GM21717 (cell line): ENCODE data around the gene UBA3.

Source experiments
- ATAC-seq: cut with Tn5 transposase; IDR thresholded peaks from one replicate; pipeline ENCODE4 v1.9.1; 2021; ENCODE audit warnings: mild to moderate bottlenecking, moderate library complexity; ENCODE audit not compliant: unreplicated experiment

The UBA3 gene

DNA sequence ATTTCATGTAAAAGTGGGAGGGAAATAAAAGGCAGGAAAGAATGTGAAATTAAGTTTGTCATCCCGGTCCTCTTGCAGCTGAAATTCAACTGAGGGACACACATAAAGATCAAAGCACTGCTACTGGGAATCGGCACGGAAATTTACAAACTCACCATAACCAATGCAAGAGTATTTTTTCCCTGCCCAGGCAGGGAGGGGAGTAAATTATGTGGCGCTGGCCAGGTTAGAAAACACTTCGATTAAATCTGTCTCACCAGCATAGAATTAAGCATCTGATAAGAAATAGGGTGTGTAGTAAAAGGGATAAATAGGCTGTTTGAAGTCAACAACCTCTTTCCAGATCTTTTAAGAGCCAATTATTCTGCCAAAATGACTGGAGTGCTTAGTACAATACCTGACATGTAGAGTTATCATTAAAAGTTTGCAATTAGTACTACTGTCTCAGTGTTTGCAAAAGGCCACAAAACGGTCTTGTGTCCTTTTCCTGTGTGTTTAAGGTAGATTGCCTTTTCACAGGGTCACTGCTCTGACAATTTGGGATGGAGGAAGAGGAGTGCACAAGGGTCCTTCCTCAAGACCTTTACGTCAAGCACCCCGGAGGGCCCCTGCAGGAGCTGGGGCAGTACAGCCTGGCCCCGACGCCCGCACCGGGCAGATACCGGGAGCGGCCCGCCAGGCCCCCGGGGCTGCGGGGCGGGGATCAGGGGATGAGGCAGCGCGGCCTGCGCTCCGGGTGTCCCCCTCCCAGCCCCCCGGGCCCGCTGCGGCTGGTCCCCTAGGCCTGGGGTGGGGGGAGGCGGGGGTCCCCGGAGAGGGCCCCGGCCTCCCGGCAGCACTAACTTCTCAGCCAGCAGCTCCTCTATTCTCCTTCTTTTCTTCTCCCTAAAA, 651 bp downstream of the UBA3 start:
- peak; percentile 16 for ATAC-seq

DNA sequence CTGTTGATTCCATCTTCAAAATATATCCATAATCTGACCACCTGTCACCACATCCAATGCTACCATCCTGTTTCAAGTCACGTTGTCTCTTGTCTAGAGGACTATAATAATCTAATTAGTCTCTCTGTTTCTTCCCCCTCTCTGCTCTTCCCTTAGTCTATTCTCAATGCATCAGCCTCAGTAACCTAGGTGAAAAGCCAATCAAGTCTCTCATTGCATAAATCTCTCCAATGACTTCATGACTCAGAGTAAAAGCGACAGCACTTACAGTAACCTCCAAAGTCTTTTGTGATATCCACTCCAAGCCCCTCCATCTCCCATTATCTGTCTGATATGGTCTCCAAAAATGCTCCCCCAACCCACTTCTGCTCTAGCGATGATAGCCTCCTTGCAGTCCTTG, 7.2 kb downstream of the UBA3 start:
- ATAC-seq, result no peak

DNA sequence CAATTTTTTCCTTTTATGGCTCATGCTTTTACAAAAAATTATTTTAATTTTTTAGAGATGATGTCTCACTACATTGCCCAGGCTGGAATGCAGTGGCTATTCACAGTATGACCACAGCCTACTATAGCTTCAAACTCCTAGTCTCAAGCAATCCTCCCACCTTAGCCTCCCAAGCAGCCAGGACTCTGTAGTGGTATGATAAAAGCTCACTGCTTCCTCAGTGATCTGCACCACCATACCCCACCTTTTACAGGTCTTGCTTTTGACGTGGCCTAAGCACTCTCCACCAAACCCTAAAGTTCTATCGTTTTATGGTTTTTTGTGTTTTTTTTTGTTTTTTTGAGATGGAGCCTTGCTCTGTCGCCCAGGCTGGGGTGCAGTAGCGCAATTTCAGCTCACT, 14.0 kb downstream of the UBA3 start:
- no peak for ATAC-seq

- ATAC-seq, result no peak
Observed at GRCh38 chr3:69065318-69065964, 14.7 kb downstream of the UBA3 start.

DNA sequence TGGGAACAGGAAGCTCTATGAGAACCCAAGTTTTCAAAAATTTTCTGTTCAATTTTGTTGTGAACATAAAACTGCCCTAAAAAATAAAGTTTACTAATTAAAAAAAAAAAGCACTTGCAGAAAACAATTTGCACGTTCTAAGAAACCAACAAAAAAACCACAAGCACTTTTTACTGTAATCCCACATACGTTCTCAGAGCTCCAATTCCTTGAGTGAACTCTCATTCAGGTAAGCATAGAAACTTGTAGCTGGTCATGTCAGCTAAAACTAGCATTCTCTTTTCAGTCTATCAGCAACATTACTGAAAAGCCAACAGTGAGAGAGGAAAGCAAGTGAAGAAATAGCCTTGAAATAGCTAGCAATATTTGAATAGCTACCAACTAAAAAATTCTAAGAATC, 16.5 kb downstream of the UBA3 start:
- no peak for ATAC-seq

DNA sequence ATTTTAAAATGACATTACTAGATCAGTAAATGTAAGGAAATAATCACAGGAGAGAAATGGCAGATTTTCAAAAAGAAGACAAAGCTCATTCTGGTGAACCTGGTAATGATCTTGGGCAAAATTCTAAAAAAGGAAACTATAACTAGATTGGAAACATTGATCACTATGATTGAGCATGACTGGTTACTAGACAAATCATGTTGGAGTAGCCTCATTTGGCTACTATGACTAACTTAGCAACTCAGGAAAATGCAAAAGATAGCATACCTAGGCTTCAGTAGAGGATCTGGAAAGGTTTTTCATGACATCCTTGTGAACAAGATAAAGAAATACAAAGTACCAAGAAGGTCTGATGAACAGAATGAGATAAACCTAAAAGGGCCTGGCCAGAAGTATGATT, 20.5 kb downstream of the UBA3 start:
- ATAC-seq, result no peak

- no peak for ATAC-seq
Observed at GRCh38 chr3:69058947-69059224, 21.3 kb downstream of the UBA3 start.

GRCh38 chr3:69058180-69058946, 21.8 kb downstream of the UBA3 start:
- ATAC-seq, result peak; percentile 94

- ATAC-seq, result peak; percentile 6
Observed at GRCh38 chr3:69052472-69052898, 27.7 kb downstream of the UBA3 start.

DNA sequence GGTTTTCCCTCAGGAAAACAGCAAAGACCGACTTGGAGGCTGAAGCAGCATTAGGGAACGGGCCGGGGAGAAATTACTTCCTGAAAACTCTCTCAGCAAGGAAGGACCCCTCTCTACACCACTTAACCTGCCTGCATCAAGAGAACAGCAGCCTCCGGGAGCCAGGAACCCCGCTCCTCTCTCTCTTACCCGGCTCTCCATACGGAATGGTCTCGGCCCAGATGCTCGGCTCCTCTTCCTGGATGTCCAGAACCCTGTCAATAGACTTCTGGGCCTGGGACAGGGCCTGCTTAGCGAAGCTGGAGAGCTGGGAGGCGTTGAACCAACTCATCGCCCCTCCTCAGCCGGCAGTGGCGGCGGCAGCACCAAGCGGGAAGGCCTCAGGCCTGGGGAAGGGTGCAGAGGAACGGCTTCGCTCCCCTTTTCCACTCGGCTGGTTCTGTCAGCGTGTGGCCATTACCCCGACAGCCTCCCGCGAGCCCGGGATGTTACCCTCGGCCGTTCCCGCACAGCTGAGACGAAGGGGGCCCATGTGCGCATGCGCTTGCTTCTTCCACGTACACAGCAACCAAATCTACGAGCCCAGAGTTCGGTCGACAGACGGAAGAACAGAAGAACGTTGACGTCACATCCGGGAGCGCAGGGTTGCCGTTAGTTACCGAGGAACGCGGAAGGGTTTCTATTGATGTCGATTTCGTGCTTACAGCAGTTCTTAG, 28.3 kb downstream of the UBA3 start, which contains the start of gene TMF1:
Gene TMF1, minus strand, starts transcription at position 578 of the 716 bp plus-strand sequence. Its CDS starts 247 bp downstream, at position 331.
- peak; percentile 96 for ATAC-seq

DNA sequence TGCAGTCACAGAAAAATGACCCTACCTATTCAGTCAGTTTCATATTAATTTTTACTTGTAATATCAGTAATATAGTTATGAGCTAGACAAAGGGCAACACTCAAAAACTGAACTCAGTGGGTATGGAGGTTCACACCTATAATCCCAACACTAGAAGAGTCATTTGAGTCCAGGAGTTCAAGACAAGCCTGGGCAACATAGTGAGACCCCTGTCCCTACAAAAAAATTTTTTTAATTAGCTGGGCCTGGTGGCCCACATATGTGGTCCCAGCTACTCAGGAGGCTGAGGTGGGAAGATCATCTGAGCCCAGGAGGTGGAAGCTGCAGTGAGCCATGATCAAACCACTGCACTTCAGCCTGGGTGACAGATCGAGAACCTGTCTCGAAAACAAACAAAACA, 31.2 kb downstream of the UBA3 start:
- ATAC-seq, result no peak

- no peak for ATAC-seq
Observed at GRCh38 chr3:69044608-69045007, 35.6 kb downstream of the UBA3 start.

- ATAC-seq, result no peak
Observed at GRCh38 chr3:69033470-69033869, 46.7 kb downstream of the UBA3 start.

GRCh38 chr3:69032737-69033136, 47.4 kb downstream of the UBA3 start:
- no peak for ATAC-seq

- no peak for ATAC-seq
Observed at GRCh38 chr3:69032142-69032541, 48.0 kb downstream of the UBA3 start.

DNA sequence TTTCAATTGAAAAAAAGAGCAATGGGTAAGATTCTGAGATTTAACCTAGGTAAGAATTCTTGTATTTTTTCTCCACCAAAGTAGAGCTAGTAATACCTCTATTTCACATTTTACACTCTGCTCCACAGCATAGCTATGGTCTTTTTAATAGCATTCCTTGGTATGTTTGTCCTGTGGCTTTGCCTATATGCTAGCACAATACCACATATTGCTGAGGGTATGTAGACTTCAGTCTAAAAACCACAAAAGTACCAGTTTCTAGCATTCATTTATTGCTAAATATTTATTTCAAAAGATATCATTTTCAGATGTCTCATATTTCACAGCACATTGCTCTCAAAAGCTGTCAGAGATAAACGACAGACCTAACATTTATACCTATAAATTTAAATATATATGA, 48.5 kb downstream of the UBA3 start:
- no peak for ATAC-seq

DNA sequence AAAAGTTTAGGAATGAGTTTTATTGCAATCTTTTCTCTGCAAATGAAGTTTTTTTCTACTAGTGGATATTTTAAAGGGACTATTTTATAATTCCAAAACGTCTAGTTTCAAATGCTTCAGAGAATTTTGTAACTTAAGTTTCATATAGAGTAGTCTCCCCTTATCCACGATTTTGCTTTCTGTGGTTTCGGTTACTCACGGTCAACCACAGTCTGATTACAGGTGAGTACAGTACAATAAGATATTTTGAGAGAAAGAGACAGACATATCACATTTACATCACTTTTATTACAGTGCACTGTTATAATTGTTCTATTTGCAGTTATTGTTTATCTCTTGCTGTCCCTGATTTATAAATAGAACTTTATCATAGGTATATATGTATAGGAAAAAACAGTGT, 59.3 kb downstream of the UBA3 start:
- no peak for ATAC-seq

DNA sequence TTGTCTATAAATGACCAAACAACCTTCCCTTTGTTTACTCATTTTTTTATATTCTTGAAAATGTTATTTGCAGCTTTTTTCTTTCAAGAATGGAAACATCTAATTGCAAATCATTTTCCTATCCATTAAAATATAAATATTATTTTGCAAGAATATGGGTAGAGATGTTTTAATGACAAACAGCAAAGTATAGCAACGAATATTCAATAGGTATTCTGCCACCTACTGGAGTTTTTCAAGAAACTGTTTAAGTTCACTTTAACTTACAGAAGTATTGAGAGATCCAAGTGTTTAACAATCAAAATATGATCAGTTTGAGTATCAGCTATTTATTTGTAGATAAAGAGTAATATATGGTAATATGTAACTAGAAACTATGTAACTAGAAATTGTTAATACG, 59.7 kb downstream of the UBA3 start:
- ATAC-seq, result no peak

DNA sequence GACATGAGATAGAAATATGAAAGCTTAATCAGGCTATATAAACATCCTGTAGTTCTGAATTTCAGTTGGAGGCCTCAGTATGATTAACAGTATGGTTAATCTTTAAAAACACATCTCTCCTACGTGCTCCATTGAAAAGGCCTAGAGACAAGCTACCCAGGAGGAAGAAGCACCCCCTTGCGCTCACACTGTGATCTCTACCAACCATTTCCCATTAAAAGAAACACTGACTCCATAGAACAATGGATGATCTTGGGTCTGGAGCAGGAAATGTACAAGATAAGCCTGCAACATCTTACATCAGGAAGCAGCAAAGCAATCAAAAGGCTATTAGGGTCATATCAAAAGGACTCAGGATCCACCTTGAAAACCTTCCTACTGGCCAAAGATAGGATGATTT, 63.3 kb downstream of the UBA3 start:
- no peak for ATAC-seq

DNA sequence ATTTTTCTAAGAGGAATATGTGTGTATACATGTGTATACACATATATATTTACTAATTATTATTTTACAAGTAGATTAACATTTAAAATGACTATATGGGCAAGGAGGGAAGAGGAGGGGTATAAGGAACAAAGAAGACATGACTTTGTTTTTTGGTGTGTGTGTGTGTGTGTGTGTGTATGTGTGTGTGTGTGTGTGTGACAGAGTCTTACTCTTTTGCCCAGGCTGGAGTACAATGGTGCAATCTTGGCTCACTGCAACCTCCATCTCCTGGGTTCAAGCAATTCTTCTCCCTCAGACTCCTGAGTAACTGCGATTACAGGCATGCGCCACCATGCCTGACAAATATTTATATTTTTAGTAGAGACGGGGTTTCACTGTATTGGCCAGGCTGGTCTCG, 64.1 kb downstream of the UBA3 start:
- no peak for ATAC-seq

GRCh38 chr3:69014022-69014580, 66.1 kb downstream of the UBA3 start:
- ATAC-seq, result no peak
